NCI-H526 treated with DMSO at 0.1 percent for 48 hours (cell line): Measurements from ENCODE around the gene YEATS2.
"Not testable (repeated sequence)": the region's sequence is repeated elsewhere in the genome, so short reads cannot be mapped to it uniquely, and the experiment has no call there.

Source experiments
- DNase-seq: peaks from one replicate; lab custom pipeline; 2025; lab: John Stamatoyannopoulos, UW

YEATS2 gene

DNA sequence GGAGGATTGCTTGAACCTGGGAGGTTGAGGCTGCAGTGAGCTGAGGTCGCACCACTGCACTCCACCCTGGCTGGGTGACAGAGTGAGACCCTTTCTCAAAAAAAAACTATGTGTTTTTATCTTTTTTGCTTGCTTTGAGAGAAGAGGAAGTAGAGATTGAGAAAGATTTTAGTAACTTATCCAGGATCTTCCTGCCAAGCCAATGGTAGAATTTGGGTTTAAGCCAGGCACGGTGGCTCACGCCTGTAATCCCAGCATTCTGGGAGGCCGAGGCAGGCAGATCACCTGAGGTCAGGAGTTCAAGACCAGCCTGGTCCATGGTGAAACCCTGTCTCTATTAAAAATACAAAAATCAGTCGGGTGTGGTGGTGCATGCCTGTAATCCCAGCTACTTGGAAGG, 78.9 kb downstream of the YEATS2 start:
- DNase-seq: not testable (repeated sequence)

- no peak for DNase-seq
Measured at GRCh38 chr3:183777016-183777618, 79.5 kb downstream of the YEATS2 start.

DNA sequence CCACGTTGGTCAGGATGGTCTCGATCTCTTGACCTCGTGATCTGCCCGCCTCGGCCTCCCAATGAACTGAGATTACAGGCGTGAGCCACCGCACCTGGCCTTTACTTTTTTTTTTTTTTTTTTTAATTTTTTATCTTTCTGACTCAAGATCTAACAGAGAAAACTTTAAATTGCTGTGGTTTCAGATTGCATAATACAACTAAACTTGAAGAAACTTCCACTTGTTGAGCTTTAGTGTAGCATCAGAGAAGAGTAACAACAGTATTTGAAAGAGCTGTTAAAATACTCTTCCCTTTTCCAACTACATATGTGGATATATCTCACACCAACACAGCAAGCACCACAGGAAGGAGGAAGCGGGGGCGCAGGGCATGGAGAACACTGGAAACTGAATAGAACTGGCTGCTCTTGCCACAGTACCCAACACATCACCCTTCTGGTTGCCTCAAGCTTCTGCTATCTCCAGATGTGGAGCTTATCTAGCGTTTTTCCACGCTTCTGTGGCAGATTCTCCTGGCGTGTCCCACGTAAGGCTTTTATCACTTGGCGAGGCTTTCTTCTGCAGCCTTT, 82.4 kb downstream of the YEATS2 start:
- DNase-seq: no peak

DNA sequence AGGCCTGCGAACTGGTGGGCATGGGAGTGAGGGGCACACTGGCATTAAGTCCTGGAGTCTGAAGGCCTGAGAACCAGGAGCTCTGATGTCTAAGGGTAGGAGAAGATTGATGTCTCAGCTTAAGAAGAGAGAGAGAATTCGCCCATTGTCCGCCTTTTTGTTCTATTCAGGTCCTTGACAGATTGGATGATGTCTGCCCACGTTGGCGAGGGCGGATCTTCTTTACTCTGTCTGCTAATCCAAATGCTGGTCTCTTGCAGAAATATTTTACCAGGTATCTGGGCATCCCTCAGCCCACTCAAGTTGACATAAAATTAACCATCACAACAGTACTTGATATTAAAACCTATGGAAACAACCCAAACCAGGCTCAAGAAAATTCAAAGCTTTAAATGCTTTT, 83.6 kb downstream of the YEATS2 start:
- no peak for DNase-seq

- peak; percentile 52 for DNase-seq
Measured at GRCh38 chr3:183782576-183783276, 85.1 kb downstream of the YEATS2 start.

DNA sequence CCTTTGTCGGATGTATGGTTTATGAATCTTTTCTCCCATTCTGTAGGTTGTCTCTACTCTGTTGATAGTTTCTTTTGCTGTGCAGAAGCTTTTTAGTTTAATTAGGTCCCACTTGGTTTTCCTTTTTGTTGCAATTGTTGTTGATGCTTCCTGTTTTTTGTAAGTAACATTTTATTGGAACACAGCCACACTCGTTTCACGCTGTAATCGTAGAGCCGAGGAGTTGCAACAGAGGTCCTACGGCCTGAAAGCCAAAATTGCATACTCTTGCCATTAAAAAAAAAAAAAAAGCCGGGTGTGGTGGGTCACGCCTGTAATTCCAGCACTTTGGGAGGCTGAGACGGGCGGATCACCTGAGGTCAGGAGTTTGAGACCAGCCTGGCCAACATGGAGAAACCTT, 86.9 kb downstream of the YEATS2 start:
- not testable (repeated sequence) for DNase-seq

GRCh38 chr3:183789826-183790225, 92.2 kb downstream of the YEATS2 start:
- DNase-seq: no peak

DNA sequence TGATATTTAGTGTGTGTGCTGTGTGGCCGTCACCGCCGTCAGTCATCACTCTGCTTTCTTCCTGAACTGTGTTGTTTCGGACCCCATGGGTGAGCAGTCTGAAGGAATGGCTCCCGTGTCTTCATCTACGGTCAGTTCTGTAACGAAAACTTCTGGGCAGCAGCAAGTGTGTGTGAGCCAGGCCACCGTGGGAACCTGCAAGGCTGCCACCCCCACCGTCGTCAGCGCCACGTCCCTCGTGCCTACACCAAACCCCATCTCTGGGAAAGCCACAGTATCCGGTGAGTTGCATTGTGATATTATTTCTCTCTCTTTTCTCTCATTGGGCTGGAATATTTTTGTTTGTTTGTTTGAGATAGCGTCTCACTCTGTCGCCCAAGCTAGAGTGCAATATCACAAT, 93.1 kb downstream of the YEATS2 start:
- no peak for DNase-seq

DNA sequence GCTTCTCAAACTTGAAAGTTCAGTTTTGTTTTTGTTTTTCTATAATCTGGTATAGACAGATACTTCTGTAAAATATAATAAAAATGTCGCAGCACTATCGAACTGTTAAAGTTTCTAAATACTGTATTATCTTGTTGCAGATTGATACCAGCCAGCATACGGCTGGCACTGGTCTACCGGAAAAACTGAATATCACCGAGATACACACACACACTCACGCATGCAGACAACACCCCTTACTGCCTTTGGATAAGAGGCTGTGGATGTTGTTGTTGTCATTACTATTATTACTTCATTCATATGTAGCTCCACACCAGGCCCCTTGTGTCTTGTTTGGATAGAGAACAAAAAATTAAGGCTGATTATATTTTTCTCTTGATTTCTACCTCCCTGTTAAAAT, 95.4 kb downstream of the YEATS2 start:
- DNase-seq: no peak

GRCh38 chr3:183794452-183794851, 96.9 kb downstream of the YEATS2 start:
- DNase-seq: no peak

DNA sequence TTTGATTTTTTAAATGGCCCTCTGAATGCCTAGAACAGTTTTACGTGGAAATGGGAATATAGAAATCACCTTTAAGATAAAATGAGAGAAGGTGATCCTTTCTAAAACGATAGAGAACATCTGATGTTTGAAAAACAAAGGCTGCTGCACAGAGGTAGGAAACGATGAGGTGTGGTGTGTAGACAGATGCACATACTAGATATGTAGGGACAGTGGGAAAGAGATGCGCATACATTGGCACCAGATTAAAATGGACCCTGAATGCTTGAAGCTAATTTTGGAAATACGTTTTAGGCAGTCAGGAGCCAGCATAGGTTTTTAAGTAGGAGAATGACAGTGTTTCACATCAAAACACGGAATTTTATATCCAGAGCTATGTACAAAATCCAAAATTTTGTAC, 98.8 kb downstream of the YEATS2 start:
- DNase-seq: no peak

GRCh38 chr3:183797996-183798395, 100.4 kb downstream of the YEATS2 start:
- DNase-seq: no peak

DNA sequence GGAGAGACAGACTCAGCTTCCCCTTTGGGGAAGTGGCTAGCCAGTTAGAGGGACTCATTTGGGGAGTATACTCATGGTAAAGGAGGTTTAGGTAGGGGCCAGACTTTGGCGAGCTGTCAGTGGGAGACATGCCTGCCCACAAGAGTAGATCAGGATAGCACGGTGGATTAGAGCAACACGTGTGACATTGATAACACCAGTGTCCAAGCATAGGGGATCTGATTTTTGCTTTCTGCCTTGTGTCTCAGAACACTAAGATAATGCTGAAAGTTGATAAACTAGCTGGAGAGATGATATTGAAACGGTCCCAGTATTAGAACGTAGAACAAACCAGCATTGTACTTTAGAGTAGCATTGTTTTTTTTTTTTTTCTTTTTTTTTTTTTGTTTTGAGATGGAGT, 101.9 kb downstream of the YEATS2 start:
- DNase-seq: no peak

DNA sequence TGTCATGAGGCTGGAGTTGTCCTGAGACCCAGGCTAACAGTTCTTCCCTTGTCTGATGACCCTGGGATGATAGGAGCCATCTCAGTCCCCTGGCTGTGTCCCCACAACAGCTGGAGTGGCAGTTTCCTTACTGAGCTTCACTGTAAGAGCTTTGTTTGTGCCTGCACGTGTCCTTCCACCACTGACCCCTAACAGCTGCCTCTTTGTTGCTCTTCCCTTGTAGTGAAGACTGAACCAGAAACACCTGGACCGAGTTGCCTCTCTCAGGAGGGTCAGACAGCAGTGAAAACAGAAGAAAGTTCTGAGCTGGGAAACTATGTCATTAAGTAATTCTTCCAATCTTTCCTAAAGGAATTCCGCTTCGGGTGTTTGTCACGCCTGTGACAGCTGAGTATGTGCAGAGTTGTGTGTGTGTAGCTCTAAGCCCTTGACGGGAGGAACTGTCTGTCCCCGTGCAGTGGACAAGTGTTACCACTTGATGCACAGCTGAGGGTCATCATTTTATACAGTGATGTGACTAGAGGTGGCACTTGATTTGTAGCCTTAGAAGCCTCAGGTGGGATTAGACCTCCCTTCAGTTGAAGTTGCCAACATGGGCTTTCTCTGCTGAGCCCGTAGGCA, 102.8 kb downstream of the YEATS2 start:
- DNase-seq: no peak

DNA sequence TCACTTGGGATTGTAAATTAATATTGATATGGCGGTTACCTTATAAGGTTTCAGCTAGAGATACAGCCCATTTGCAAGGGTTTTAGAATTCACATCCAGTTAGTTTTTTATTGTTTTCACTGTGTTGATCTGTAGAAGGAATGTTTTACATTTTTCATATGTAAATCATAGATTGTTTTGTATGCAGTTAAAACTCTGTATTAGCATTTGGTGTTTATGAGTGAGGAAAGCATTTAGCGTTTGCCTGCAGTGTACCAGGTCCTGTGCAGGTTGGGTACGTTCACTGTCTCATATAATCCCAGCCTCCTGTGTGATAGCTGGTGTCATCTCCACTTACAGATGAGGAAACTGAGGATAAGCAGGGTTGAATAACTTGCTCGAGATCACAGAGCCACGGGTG, 104.0 kb downstream of the YEATS2 start:
- no peak for DNase-seq

GRCh38 chr3:183802989-183803388, 105.4 kb downstream of the YEATS2 start:
- no peak for DNase-seq

- no peak for DNase-seq
Measured at GRCh38 chr3:183807209-183807728, 109.7 kb downstream of the YEATS2 start.

DNA sequence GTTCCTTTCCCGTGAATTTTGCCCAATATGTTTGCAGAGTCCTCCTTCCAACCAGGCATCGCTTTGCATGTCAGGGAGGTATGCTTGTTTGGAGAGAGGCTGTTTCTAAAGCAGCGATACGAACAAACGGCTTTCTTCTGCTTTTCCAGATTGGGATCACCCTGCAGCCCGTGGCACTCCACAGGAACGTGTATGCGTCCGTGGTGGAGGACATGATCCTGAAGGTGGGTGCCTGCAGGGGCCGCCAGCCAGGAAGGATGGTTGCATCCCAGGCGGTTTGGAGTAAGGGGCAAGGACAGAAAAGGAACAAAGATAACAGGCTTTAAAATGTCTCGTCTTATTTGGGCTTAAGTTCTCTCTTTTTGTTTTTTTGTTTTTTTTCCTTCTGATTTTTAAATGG, 110.3 kb downstream of the YEATS2 start:
- DNase-seq: no peak

DNA sequence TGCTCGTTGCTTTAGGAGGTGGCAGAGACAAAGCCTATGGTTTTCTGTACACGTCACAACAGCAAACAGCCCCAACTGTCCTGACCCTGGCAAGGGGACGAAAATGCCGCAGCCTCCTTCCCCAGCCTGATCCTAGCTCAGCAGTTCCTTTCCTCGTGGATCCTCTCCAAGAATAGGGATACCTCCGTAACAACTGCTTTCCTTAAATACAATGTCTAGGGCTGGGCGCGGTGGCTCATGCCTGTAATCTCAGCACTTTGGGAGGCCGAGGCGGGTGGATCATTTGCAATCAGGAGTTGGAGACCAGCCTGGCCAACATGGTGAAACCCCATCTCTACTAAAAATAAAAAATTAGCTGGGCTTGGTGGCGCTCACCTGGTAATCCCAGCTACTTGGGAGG, 110.8 kb downstream of the YEATS2 start:
- DNase-seq: no peak

DNA sequence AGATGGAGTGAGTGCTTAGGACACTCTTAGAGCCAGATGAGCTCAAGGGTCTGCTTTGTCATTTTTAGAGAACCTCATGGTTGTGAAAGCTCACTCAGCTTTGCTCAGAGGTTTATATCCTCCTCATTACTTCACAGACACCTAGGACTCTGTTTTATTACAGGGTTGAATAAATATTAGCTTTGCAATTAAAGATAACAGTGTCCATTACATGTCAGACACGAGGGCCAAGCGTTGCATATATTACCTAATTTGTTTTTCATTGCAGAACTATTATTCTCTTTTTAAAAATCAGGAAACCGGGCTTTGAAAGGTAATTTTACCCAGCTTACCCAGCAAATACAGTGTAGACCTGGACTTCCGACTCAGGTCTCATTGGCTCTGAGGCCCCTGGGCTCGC, 111.7 kb downstream of the YEATS2 start:
- DNase-seq: no peak

- no peak for DNase-seq
Measured at GRCh38 chr3:183810643-183811594, 113.3 kb downstream of the YEATS2 start.

DNA sequence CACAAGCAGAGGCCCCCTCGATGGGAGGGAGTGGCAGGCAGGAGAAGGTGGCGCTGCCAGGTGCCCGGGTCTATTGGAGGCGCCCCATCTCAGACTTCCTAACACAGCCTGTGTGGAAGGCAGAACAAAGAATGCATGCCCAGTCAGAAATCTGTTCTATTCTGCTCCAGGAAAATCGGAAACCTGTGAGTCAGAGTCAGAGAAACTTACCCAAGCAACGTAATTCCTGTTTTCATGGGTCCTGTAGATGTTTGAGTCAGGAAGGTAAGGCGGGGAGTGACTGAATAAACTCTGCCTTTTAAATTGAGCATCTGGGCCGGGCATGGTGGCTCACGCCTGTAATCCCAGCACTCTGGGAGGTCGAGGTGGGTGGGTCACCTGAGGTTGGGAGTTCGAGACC, 114.0 kb downstream of the YEATS2 start:
- no peak for DNase-seq
